HG02759 (cell line): ENCODE data around the gene ARMC3.
"Not testable (repeated sequence)": the region's sequence is repeated elsewhere in the genome, so short reads cannot be mapped to it uniquely, and the experiment has no call there.

Source experiments
- ATAC-seq: cut with Tn5 transposase; IDR thresholded peaks from one replicate; pipeline ENCODE4 v1.9.1; 2021; ENCODE audit warnings: mild to moderate bottlenecking, moderate library complexity; ENCODE audit not compliant: unreplicated experiment

ARMC3 gene

GRCh38 chr10:22927166-22927565, 687 bp upstream of the ARMC3 start:
- ATAC-seq: no peak

- ATAC-seq: not testable (repeated sequence)
Measured at GRCh38 chr10:22929053-22929452, 1.2 kb downstream of the ARMC3 start.

DNA sequence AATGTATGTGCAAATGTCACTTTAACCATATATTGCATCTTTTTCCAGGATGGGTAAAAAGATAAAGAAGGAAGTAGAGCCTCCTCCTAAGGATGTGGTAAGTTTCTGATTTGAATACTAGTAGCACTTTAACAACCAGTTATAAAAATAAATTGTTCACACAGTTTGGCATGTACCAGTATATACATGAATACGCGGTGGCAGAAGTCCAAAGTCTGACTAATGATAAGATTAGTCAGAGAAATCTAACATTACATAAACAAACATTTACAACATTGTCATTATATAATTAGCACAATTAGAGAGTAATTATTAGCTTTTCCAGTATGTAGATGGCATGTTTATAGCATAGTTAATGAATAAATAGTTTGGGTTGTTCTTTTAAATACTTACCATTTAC, 4.1 kb downstream of the ARMC3 start:
- peak; percentile 57 for ATAC-seq

GRCh38 chr10:22932626-22933370, 4.9 kb downstream of the ARMC3 start:
- ATAC-seq: no peak

GRCh38 chr10:22934726-22935125, 6.9 kb downstream of the ARMC3 start:
- ATAC-seq: no peak

DNA sequence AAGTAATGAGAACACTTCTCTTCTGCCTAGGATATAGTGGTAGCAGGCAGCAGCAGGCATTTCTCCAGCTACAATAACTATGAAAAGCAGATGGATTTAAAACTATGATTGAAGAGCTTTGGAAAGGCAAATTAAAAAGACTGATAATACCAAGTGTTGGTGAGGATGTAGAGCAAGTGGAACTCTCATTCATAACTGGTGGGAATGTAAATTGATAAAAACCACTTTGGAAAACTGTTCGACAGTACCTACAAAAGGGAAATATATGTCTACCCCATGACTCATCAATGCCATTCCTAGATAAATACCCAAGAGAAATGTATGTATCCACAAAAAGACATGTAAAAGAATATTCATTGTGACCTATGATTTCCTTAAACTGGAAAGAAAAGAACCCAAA, 14.6 kb downstream of the ARMC3 start:
- ATAC-seq: no peak

GRCh38 chr10:22945934-22946673, 18.3 kb downstream of the ARMC3 start:
- ATAC-seq: peak; percentile 79

GRCh38 chr10:22954970-22955369, 27.1 kb downstream of the ARMC3 start:
- ATAC-seq: no peak

DNA sequence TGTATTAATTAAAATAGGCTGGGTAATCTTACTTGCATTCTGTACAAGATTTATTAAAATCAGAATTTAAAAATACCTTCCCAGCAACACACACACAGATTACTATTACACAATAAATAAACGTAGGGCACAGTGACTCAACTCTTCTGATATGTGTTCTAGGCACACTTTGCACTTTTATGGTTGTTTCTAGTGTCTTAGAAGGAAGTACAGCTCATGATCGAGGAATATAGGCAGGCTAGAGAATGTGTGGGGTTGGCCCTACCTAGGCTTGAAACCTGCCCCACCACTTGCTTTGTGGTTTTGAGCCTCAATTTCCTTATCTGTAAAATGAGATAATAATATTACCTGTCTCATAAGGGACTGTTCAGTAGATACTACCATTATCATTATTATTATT, 30.5 kb downstream of the ARMC3 start:
- ATAC-seq: no peak

GRCh38 chr10:22959292-22959691, 31.4 kb downstream of the ARMC3 start:
- no peak for ATAC-seq

DNA sequence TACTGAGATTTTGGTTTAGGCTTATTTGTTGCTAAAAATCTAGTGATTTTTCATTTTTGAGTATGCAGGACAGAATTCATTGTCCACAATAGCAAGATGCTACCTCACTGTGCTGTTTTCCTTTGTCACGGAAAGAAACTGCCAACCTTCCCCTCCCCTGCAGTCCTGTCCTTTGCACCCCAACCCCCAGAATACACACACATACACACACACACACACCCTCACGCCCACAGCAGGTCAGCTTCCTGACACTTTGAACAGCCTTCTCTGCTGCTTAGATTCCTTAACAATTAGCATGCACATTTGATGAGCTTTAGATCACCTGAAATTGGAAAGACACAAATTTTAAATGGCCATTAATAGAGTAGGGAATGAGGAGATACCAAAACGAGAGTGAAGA, 32.1 kb downstream of the ARMC3 start:
- no peak for ATAC-seq

- no peak for ATAC-seq
Measured at GRCh38 chr10:22962817-22963216, 35.0 kb downstream of the ARMC3 start.

- no peak for ATAC-seq
Measured at GRCh38 chr10:22969704-22970103, 41.9 kb downstream of the ARMC3 start.

GRCh38 chr10:22976534-22976933, 48.7 kb downstream of the ARMC3 start:
- ATAC-seq: no peak

GRCh38 chr10:22977751-22978150, 49.9 kb downstream of the ARMC3 start:
- no peak for ATAC-seq

GRCh38 chr10:22978287-22978686, 50.4 kb downstream of the ARMC3 start:
- no peak for ATAC-seq

- no peak for ATAC-seq
Measured at GRCh38 chr10:22978918-22979317, 51.1 kb downstream of the ARMC3 start.

DNA sequence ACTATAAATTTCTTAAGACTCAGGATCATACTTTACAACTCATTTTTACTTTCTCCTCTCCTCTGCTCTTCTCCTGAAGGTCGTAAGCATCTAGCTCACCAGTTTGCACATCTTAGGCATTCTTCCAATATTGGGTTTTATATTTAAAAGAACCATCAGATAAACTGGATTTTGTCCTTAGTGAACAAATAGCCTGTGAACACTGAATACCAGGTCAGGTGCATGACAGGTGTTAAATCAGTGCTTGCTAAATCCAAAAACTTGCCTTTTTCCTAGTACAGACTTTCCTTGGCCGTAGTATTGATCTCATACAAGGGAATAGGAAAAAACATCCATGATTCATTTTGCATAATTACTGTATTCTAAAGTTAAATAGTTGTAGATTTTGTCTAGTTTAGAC, 53.0 kb downstream of the ARMC3 start:
- no peak for ATAC-seq

GRCh38 chr10:22984066-22984465, 56.2 kb downstream of the ARMC3 start:
- ATAC-seq: no peak

GRCh38 chr10:22986771-22987542, 59.1 kb downstream of the ARMC3 start:
- peak; percentile 46 for ATAC-seq

DNA sequence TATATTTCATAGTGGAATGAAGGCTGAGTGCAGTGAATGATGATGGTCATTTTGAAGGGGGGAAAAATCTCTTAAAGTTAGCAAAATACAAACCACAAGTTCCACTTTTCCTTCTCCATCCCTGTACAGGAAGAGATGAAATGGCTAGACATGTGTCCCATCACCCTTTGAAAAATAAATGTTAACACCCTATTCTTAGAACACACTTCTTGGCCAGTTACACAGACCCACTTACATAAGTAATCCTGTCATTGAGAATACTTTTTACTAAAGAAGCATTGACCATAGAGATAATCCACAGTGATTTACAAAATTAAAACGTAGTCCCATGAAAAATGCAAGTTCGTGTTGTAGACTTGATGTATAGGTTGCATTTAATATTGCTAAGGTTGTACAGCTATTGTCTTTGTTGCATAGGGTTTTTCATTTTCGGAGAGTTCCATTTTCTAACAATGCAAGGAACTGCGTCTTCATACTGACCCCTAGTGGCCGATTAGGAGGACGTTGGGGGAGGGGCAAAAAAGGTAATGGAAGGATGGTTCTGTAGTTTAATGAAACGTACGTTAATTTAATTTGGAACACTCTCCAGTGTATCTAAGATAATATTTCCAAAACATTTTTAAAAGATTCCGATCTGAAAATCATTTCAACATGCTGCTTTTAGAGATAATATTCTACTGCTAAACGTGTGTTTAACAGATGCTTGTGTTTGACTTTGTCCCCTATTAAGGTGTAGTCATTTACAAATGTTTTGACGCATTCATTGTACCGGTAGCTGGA, 60.9 kb downstream of the ARMC3 start:
- ATAC-seq: peak; percentile 70
